Measurements from ENCODE around the gene SLC16A3. TPM values are rescaled to one million over a fixed set of nuclear protein-coding genes. Genes with fewer than 3 reads are reported as not detected.
A peak's percentile ranks its signal among the peaks of the same experiment; 100 is the strongest.

The SLC16A3 gene
- total and polyA plus RNA-seq, 2 of the 4 experiments (the other 2 are of a cell fraction): 49.1 to 181 TPM

GRCh38 chr17:82180776-82181528 lies 47.9 kb upstream of the SLC16A3 start:
- Histone ChIP-seq H2AK9ac (replicated peaks; ENCODE audit: low read depth, low read length, poor library complexity) (no peak overlapping the region), H3K56ac (ENCODE audit: extremely low read depth, insufficient read depth, low read length) (no peak overlapping the region), H3K23ac (ENCODE audit: low read depth, low read length) (no peak overlapping the region), H2BK5ac (ENCODE audit: low read depth, low read length, poor library complexity, severe bottlenecking) (no peak overlapping the region), H3K9me1 (ENCODE audit: insufficient read depth, low read length) (0 out of 2 replicates have a peak, but pooled peaks cover 6% of the 10 kb centered on the region), H3K14ac (replicated peaks; ENCODE audit: low read depth, low read length) (no peak overlapping the region), H4K8ac (ENCODE audit: low read depth in 2 of 2, low read length in 2 of 2) (no peak overlapping the region), H3K4me1 (ENCODE audit: control insufficient read depth, insufficient read depth, low read length) (no peaks in the 10 kb centered on the region), H3K18ac (ENCODE audit: low read depth, low read length) (no peak overlapping the region), H4K91ac (ENCODE audit: insufficient read depth, low read depth, low read length) (no peak overlapping the region), H3K36me3 (ENCODE audit: control insufficient read depth, insufficient read depth, low read length) (peaks cover 37% of the 10 kb centered on the region), H2BK120ac (ENCODE audit: low read depth, low read length) (no peak overlapping the region), H3K9ac (ENCODE audit: low read depth, low read length) (no peak overlapping the region), H2AFZ (replicated peaks; ENCODE audit: low read length, poor library complexity) (no peak overlapping the region), H4K5ac (ENCODE audit: low read depth, low read length) (no peak overlapping the region), H4K20me1 (ENCODE audit: insufficient read depth, low read length) (no peaks in the 10 kb centered on the region), H3K4me2 (ENCODE audit: low read depth, low read length) (no peak overlapping the region), H2BK20ac (ENCODE audit: low read depth, low read length) (no peak overlapping the region), H3K79me1 (ENCODE audit: low read depth in 1 of 2, low read length in 2 of 2) (peaks cover 0 to 4% of the 10 kb centered on the region in 2 experiments; a peak in 1 of 4 replicates), H3K27ac (ENCODE audit: insufficient read depth, low read length) (no peak overlapping the region), H3K27me3 (ENCODE audit: control insufficient read depth, insufficient read depth, low read length) (no peaks in the 10 kb centered on the region), H2BK15ac (ENCODE audit: low read depth, low read length) (no peak overlapping the region), H3K9me3 (ENCODE audit: control insufficient read depth, insufficient read depth, low read length) (no peaks in the 10 kb centered on the region), H3K4me3 (ENCODE audit: insufficient read depth, low read depth, low read length) (no peak overlapping the region), H2AK5ac (ENCODE audit: low read depth, low read length) (no peak overlapping the region), H3K4ac (ENCODE audit: low read depth, low read length) (no peak overlapping the region)
- POLR2A ChIA-PET (ENCODE audit: unreplicated experiment): no interaction called here
- intact Hi-C loops (cut with micrococcal nuclease) (no loop called here), dilution Hi-C loops (cut with HindIII; ENCODE audit: low sequenced_read_pairs, unreplicated experiment) (no loop called here), in situ Hi-C loops (cut with MboI; ENCODE audit: low sequenced_read_pairs) (no loop called here)
- ATAC-seq (ENCODE audit: low read depth) (no peak), DNase-seq (no peak)
- CTCF ChIA-PET: no interaction called here
- TF ChIP-seq MAFK (IDR thresholded peaks at IDR 0.05; ENCODE audit: low read depth, low read length): peak; percentile 39; the same call in 1 of the 2 replicates
- TF ChIP-seq RAD21 (IDR thresholded peaks at IDR 0.05; ENCODE audit: low read length): no peak
- BruUV-seq (replicated peaks): no TSS peak
- 95% methylated on average over 23 of the region's 31 CpGs; no CpG with 5 or more reads in 1 of the 2 experiments for WGBS, 2 experiments (ENCODE audit: extremely low coverage in 2 of 2, insufficient read length in 1 of 2)
